ENCODE data around the gene RNF220. TPM values are rescaled to one million over a fixed set of nuclear protein-coding genes. Genes with fewer than 3 reads are reported as not detected.

Gene RNF220
- total and polyA plus RNA-seq, 11 donors, result 54.2 to 108 (median 62.4) TPM

GRCh38 chr1:44553127-44553758 lies 148.2 kb downstream of the RNF220 start:
- 46 to 82% (median 65%) methylated on average over 3 of the region's 3 CpGs for WGBS, 4 donors

GRCh38 chr1:44553771-44554170 lies 148.7 kb downstream of the RNF220 start:
- Histone ChIP-seq H3K9me3 (no peaks in the 10 kb centered on the region), H3K27ac (no peak overlapping the region), H3K36me3 (no peaks in the 10 kb centered on the region), H3K4me3 (no peak overlapping the region), H3K4me1 (no peaks in the 10 kb centered on the region), H3K27me3 (peaks cover 0 to 6% (median 0%) of the 10 kb centered on the region in 9 donors)
- WGBS, 4 donors, result 75 to 84% (median 81%) methylated on average over 6 of the region's 6 CpGs
- no peak for ATAC-seq
- no peak for TF ChIP-seq CTCF (IDR thresholded peaks at IDR 0.05)
- no peak for TF ChIP-seq POLR2A (IDR thresholded peaks at IDR 0.05)
- DNase-seq, result no peak
- intact Hi-C loops (cut with DNase I), result no loop called here

More at GRCh38 chr1:44553127-44553758, 148.2 kb downstream of the RNF220 start:
- intact Hi-C loops (cut with DNase I), result no loop called here
- ATAC-seq (no peak), DNase-seq (no peak)
- Histone ChIP-seq H3K27ac (no peak overlapping the region), H3K9me3 (no peaks in the 10 kb centered on the region), H3K4me1 (no peaks in the 10 kb centered on the region), H3K27me3 (peaks cover 0 to 6% (median 0%) of the 10 kb centered on the region in 9 donors), H3K36me3 (no peaks in the 10 kb centered on the region), H3K4me3 (no peak overlapping the region)
- TF ChIP-seq CTCF (IDR thresholded peaks at IDR 0.05) (no peak), POLR2A (IDR thresholded peaks at IDR 0.05) (no peak)

- Histone ChIP-seq H3K27ac (no peak overlapping the region), H3K4me3 (no peak overlapping the region), H3K9me3 (no peaks in the 10 kb centered on the region), H3K4me1 (no peaks in the 10 kb centered on the region), H3K27me3 (peaks cover 0 to 9% (median 3%) of the 10 kb centered on the region in 9 donors), H3K36me3 (no peaks in the 10 kb centered on the region)
- WGBS, 4 donors, result 64 to 74% (median 71%) methylated on average over 2 of the region's 2 CpGs
- intact Hi-C loops (cut with DNase I), result no loop called here
- no peak for ATAC-seq
- no peak for DNase-seq
- no peak for TF ChIP-seq CTCF (IDR thresholded peaks at IDR 0.05)
- no peak for TF ChIP-seq POLR2A (IDR thresholded peaks at IDR 0.05)
Measured at GRCh38 chr1:44554706-44555105, 149.7 kb downstream of the RNF220 start.

GRCh38 chr1:44557778-44558177 lies 152.7 kb downstream of the RNF220 start:
- ATAC-seq (no peak), DNase-seq (no peak)
- Histone ChIP-seq H3K27me3 (peaks cover 0 to 13% (median 4%) of the 10 kb centered on the region in 9 donors), H3K36me3 (no peaks in the 10 kb centered on the region), H3K27ac (no peak overlapping the region), H3K4me3 (no peak overlapping the region), H3K9me3 (no peaks in the 10 kb centered on the region), H3K4me1 (no peaks in the 10 kb centered on the region)
- intact Hi-C loops (cut with DNase I), result no loop called here
- WGBS, 4 donors, result 72 to 76% (median 73%) methylated on average over 6 of the region's 6 CpGs
- TF ChIP-seq POLR2A (IDR thresholded peaks at IDR 0.05) (no peak), CTCF (IDR thresholded peaks at IDR 0.05) (no peak)

All from heart left ventricle (tissue), 16 donors.